Measurements from ENCODE around the gene ISCA2. TPM values are rescaled to one million over a fixed set of nuclear protein-coding genes. Genes with fewer than 3 reads are reported as not detected.

Gene ISCA2
- total RNA-seq, 2 donors from 2014 or later: 23.5 to 25.5 TPM

- Histone ChIP-seq H3K27me3 (replicated peaks; ENCODE audit: insufficient read depth) (no peaks in the 10 kb centered on the region), H3K36me3 (no peaks in the 10 kb centered on the region), H3K9me3 (no peaks in the 10 kb centered on the region), H3K4me3 (peak overlapping the region; percentile 82 to 95), H3K4me1 (replicated peaks) (peaks cover 6% of the 10 kb centered on the region), H3K27ac (peak overlapping the region; percentile 95 to 96)
- intact Hi-C loops (cut with DNase I): no loop called here
- DNase-seq (ENCODE audit: low spot score): no peak
- TF ChIP-seq POLR2AphosphoS5 (IDR thresholded peaks at IDR 0.05) (no peak), CTCF (IDR thresholded peaks at IDR 0.05) (peak in 1 of 4 experiments; percentile 36), POLR2A (IDR thresholded peaks at IDR 0.05) (no peak)
- WGBS: 1% methylated on average over 20 of the region's 20 CpGs
Observed at GRCh38 chr14:74491956-74492775, 1.4 kb upstream of the ISCA2 start.

GRCh38 chr14:74492776-74493342 lies 706 bp upstream of the ISCA2 start, which contains the start of gene NPC2:
NPC2 (minus strand) TSS chr14:74493305; CDS start chr14:74493274, 31 bp downstream.
- peaks cover 6% of the 10 kb centered on the region for H3K4me1 ChIP-seq (replicated peaks)
- peak within 1 kb of the TSS; percentile 95 to 96 for H3K27ac ChIP-seq
- H3K27me3 ChIP-seq (replicated peaks; ENCODE audit: insufficient read depth): no peaks in the 10 kb centered on the region
- WGBS: under 1% methylated on average over 28 of the region's 35 CpGs
- no peak for DNase-seq (ENCODE audit: low spot score)
- intact Hi-C loops (cut with DNase I): no loop called here
- no peaks in the 10 kb centered on the region for H3K36me3 ChIP-seq
- peak within 1 kb of the TSS; percentile 82 to 95 for H3K4me3 ChIP-seq
- H3K9me3 ChIP-seq: no peaks in the 10 kb centered on the region
- TF ChIP-seq POLR2AphosphoS5 (IDR thresholded peaks at IDR 0.05): peak; percentile 62
- TF ChIP-seq POLR2A (IDR thresholded peaks at IDR 0.05): peak; percentile 88
- TF ChIP-seq CTCF (IDR thresholded peaks at IDR 0.05): peak in 1 of 4 experiments; percentile 4

GRCh38 chr14:74495356-74495755 lies 1.8 kb downstream of the ISCA2 start:
- H3K36me3 ChIP-seq: no peaks in the 10 kb centered on the region
- no peak for TF ChIP-seq POLR2A (IDR thresholded peaks at IDR 0.05)
- no peak for TF ChIP-seq CTCF (IDR thresholded peaks at IDR 0.05)
- TF ChIP-seq POLR2AphosphoS5 (IDR thresholded peaks at IDR 0.05): no peak
- H3K4me1 ChIP-seq (replicated peaks): peaks cover 6% of the 10 kb centered on the region
- H3K4me3 ChIP-seq: no peak overlapping the region
- no peaks in the 10 kb centered on the region for H3K9me3 ChIP-seq
- intact Hi-C loops (cut with DNase I): no loop called here
- H3K27ac ChIP-seq: no peak overlapping the region
- DNase-seq (ENCODE audit: low spot score): no peak
- H3K27me3 ChIP-seq (replicated peaks; ENCODE audit: insufficient read depth): no peaks in the 10 kb centered on the region
- 68% methylated on average over 2 of the region's 2 CpGs for WGBS

- intact Hi-C loops (cut with DNase I): loop anchor here (2.0 to 10.0 kb wide), 2 partner anchors 112 to 294 kb away; partner anchors contain the start of gene LTBP2
- Histone ChIP-seq H3K36me3 (no peaks in the 10 kb centered on the region), H3K27me3 (replicated peaks; ENCODE audit: insufficient read depth) (no peaks in the 10 kb centered on the region), H3K4me1 (replicated peaks) (no peaks in the 10 kb centered on the region), H3K4me3 (no peak overlapping the region), H3K9me3 (no peaks in the 10 kb centered on the region), H3K27ac (no peak overlapping the region)
- WGBS: 80% methylated on average over 10 of the region's 10 CpGs
- no peak for TF ChIP-seq CTCF (IDR thresholded peaks at IDR 0.05)
- no peak for TF ChIP-seq POLR2AphosphoS5 (IDR thresholded peaks at IDR 0.05)
- no peak for TF ChIP-seq POLR2A (IDR thresholded peaks at IDR 0.05)
- no peak for DNase-seq (ENCODE audit: low spot score)
Observed at GRCh38 chr14:74500417-74501134, 7.0 kb downstream of the ISCA2 start.
